Frontal cortex (tissue), 4 donors: ENCODE data around the gene NDRG3. TPM values are rescaled to one million over a fixed set of nuclear protein-coding genes. Genes with fewer than 3 reads are reported as not detected.

Experiments used
- DNase-seq, 2 donors: peaks; one replicate each; pipeline ENCODE4 v3.0.0; 2012; ENCODE audit warnings: low spot score in 2 of 2
- FAIRE-seq: peaks from 2 replicates; lab custom pipeline; 2012; peaks lifted over from hg19 to GRCh38; lab: Jason Lieb, UNC
- total RNA-seq: library from RNA; depleted of rRNA; stranded (reverse); fragments of >200 nt; gene quantifications from one replicate; pipeline ENCODE4 v1.2.3, GENCODE V29; 2014
- donor health status: control.
- donor health status: control.
- donor health status: control.

The NDRG3 gene
- total RNA-seq, result 52.2 TPM

DNA sequence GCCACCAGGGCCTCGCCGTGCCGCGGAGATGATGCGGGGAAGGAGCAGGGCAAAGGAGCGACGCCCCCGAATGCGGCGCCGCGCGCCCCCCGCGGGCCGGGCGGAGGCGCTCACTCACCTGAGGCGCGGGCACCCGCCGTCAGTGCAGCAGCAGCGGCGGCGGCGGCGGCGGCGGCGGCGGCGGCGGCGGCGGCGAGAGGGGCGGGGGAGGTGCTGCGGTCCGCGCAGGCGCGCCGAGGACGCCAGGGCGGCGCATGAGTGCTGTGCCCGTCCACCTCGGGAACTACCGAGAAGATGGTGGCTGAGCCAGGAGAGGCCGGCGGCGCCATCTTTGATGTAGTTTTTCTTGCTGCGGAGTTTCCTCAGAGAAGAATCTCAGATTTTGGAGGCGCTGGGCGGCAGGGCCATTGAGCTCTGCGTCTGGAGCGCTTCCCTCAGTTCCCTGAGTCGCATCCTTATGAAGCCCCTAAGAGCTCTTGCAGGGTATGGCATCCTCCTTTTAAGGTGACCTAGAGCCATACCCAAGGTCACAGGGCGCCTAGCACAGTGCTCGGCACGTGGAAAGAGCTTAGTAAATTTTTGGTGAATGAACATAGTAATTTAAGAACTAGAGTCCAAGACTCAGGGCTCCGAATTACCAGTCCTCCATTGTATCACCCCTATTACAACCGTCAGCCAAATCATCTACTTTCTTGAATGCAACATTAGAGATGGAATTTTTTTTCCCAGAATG, at the start of gene NDRG3:
Gene NDRG3 (minus strand): TSS at position 164 of the 733 bp plus-strand sequence. CDS start 24,355 bp downstream, outside the sequence.
- no peak for FAIRE-seq
- DNase-seq, result peak; percentile 94 to 96

- no peak for FAIRE-seq
- no peak for DNase-seq
Observed at GRCh38 chr20:36794116-36794474, 48.2 kb upstream of the NDRG3 start.

DNA sequence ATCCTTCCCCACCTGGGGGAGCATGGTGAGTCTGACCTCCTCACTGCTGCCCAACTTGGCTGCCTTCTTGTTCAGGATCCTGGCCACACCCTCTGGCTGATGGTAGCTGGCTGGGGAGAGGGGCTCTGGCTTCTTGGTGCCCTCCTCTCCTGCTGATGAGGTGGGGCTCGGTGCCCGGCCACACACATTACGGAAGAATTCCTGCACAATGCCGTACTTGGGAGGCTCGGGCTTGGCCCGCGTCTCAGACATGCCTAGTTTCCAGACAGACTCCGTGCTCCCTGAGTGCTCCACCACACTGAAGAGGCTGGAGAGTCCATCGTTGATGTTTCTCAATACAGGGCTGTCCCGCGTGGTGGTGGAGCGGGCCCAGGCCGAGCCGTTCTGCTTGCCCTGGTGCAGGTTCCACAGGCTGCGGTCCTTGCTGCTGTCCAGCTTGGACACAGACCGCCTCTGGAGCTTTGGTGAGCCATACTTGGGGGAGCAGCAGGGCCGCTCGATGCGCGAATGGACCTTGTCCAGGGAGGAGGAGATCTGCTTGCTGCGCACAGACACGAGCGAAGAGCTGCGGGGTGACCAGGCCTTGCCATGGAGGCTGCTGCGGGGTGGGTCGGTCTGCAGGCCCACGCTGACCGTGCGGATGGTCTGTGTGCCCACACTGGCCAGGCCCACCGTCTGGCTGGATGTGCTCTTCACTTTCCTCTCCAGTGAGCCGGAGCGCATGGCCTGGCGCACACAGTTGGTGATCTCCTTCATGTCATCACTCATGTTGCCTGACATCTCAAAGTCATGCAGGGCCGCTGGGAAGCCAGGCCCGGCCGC, 47.6 kb upstream of the NDRG3 start:
- DNase-seq, result no peak
- FAIRE-seq, result no peak

DNA sequence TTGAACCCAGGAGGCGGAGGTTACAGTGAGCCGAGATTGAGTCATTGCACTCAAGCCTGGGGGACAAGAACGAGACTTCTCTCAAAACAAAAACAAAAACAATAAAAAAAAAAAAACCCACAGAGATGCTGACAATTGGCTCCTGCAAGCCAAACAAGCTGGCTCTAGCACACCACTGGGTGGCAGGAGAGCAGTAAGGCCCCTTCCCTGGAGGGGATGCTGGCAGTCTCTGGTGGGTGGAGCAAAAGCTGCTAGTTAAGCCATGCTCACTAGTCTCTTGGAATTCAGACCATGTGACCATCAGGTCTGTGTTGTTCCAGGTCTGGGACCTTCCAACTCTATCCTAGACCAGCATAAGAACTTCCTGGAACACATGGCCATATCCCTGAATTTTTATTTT, 46.5 kb upstream of the NDRG3 start:
- no peak for FAIRE-seq
- peak; percentile 58 to 61 for DNase-seq

GRCh38 chr20:36791862-36792261, 46.0 kb upstream of the NDRG3 start:
- DNase-seq (no peak), FAIRE-seq (no peak)

DNA sequence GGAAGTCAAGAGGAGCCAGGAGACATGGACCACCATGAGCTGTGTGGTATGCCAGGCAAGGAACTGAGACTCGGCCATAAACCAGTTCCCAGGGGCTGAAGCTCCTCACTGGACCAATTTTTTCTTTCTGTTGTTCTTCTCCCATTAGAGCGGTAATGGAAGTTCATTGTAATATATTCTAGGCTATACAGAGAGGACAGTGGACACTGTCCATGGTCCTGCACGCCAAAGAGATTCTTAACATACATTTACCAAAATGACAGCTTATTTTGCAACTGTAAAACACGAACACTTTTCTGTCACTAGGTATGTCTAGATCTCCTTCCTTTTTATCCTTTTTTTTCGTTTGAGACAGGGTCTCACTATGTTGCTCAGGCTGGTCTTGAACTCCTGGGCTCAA, 40.8 kb upstream of the NDRG3 start:
- no peak for DNase-seq
- no peak for FAIRE-seq

DNA sequence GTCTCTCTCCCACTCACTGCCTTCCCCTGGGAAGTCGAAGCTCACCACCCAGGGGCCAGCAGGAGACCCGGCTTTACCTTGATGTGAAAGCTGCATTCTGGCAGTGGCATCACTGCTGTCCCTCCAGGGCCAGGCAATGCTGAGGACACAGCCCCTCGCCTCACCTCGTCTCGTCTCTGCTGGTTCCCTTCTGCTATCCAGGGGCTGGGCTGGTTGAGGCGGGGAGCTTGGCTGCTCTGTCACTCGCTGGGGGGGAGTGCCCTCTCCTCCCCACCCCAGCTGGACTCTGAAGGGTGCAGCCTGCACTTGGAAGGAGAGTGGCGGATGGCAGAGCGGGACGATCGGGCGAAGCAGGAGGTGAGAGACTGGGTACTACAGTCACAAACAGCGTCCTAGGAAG, 40.4 kb upstream of the NDRG3 start:
- DNase-seq (no peak), FAIRE-seq (no peak)

DNA sequence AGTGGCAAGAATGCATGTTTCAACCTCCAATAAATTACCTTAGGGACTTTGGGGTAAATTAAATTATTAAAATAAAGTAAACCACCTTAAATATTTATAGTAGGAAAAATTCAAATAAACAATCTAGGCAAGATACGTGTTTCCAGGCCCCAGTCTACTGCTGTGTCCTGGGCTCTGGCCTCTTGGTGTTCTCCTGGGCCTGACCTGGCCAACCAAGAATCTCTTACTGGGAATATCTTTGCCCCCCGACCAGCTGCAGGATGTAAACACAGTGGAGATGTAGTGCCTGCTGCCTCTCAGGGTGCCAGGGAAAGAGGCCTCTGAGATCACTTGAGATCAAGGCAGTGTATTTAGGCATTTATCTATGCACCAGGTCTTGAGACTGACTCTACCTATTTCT, 39.4 kb upstream of the NDRG3 start:
- DNase-seq (no peak), FAIRE-seq (no peak)

DNA sequence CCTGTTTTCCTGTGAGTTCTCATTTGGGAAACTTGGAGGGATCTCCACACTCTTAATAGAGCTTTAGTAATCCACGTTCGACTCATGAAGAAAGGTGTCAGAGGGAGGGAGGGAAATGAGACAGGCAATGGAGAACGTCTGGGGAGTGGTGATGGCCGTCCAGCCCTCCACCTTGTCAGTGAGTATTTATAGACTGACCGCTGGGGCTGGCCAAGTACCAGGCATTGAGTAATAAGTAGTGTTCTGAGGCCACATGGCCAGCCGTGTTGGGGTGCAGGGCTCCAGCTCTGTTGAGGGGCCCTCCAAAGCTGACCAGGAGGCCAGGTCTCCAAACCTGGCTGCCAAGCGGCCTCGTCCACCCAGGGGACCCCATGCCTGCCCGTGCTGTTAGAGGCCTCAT, 39.0 kb upstream of the NDRG3 start:
- DNase-seq (no peak), FAIRE-seq (no peak)

- DNase-seq, result no peak
- FAIRE-seq, result no peak
Observed at GRCh38 chr20:36784116-36784515, 38.2 kb upstream of the NDRG3 start.

- DNase-seq, result no peak
- no peak for FAIRE-seq
Observed at GRCh38 chr20:36779656-36780025, 33.8 kb upstream of the NDRG3 start.

DNA sequence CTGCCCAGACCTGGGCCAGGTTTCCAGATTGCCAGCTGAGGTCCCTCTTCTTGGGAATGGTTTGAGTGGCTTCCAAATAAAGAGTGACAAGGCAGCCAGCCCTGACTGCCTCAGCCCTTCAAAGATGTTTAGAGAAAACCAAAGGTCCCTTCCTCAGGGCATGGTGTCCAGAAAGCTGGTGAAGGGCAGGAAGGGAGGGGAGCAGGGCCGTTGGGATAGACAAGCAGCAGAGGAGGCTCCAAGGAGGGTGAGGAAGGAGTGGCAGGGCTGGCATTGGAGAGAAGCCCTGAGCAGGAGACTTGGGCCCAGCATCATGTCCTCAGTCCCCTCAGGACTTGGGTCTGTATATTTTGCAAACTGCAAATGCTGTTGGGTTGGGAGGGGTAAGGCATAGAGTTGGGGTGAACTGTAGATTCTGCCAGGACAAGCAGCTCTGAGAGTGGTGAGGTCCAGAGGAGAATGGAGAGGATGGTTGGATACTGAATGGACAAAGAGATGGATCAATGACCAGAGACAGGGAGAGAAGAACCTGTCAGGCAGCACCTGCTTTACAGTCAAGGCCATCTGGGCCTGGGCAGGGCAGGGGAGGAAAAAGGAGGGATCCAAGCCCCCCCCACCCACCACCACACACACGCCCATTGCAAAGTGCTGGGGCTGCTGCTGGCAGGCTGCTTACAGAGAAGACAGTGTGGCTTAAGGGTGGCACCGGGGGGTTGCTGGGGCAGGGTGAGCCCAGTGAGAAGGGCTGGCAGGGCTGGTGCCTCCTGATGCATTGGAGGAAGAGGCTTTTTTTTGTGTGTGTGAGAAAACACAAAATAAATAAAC, 33.2 kb upstream of the NDRG3 start:
- FAIRE-seq (no peak), DNase-seq (no peak)

GRCh38 chr20:36777576-36777975, 31.7 kb upstream of the NDRG3 start:
- FAIRE-seq, result no peak
- no peak for DNase-seq

DNA sequence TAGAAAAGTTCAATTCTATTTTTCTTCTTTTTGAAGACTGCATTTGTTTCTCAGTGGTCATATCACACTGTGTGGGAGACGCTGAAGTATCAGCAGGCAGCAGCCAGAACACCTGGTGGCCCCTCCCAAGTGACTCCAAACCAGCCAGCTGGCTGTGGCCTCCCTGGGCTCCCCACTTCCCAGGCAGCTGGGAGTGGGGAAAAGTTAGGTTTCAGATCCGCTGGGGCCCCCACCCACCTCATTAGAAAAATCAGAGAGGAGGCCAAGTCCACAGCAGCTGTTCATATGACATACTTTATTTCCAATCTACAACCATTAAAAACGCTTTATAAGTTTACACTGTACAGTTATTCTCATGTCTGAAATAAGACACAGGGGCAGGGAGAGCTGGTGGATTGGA, 31.3 kb upstream of the NDRG3 start:
- FAIRE-seq (no peak), DNase-seq (no peak)

DNA sequence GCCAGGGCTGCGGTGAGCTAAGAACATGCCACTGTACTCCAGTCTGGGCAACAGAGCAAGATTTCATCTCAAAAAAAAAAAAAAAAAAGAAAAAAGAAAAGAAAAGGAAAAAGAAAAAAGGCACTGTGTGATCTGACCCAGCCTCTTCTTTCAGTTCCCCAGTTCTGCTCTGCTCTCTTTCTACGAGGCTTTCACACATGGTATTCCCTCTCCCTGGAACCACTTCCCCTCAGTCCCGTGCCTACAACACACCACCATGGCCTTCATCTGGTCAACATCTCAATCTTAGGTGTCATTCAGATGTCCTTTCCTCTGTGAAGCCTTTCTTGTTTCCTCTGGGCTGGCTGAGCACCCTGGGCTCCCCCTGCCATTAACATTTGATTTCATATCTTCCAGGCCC, 29.9 kb upstream of the NDRG3 start:
- no peak for DNase-seq
- FAIRE-seq, result no peak

- FAIRE-seq, result no peak
- DNase-seq, result no peak
Observed at GRCh38 chr20:36775196-36775595, 29.3 kb upstream of the NDRG3 start.

GRCh38 chr20:36773597-36774390, 27.9 kb upstream of the NDRG3 start, which contains the start of gene DSN1:
DSN1 (minus strand) TSS chr20:36773763; CDS start chr20:36771458, 2,305 bp downstream.
- DNase-seq (peak; percentile 84 to 96), FAIRE-seq (no peak)

- FAIRE-seq (no peak), DNase-seq (no peak)
Observed at GRCh38 chr20:36773107-36773596, 27.3 kb upstream of the NDRG3 start.

GRCh38 chr20:36770680-36771079, 24.8 kb upstream of the NDRG3 start:
- DNase-seq, result no peak
- no peak for FAIRE-seq
